K562 (cell line): ENCODE data around the gene AEN. TPM values are rescaled to one million over a fixed set of nuclear protein-coding genes. Genes with fewer than 3 reads are reported as not detected.

Source experiments
- ATAC-seq: fragments of 200-7000 bp; cut with Tn5 transposase; 3 replicates; pipeline ENCODE4 v1.9.1; 2020; ENCODE audit warnings: moderate library complexity
- BruUV-seq: library from RNA; stranded (reverse); fragments of 400-500 nt; replicated peaks from 2 replicates; lab custom pipeline; 2021; lab: Mats Ljungman, UMichigan
- CTCF ChIA-PET: fragments of 300-600 bp; formaldehyde crosslinking; extraction: SDS; loops from one replicate; lab custom pipeline; 2021; ENCODE audit warnings: low intra/inter-chr PET ratio; lab: Yijun Ruan, JAX
- POLR2A ChIA-PET: fragments of 300-600, 350-650 bp; sonication (Branson Sonifier 250); formaldehyde crosslinking; extraction: SDS; loops from one replicate; lab custom pipeline; 2021; ENCODE audit warnings: antibody characterized with exemption, inconsistent platforms; lab: Yijun Ruan, JAX
- DNase-seq, 4 experiments: peaks; one replicate each; pipeline versions ENCODE4 v3.0.0 to v3.0.0-alpha.2; 2011 to 2018; ENCODE audit warnings: low spot score in 3 of 4, mixed read lengths in 3 of 4; ENCODE audit errors: extremely low read depth in 1 of 4
- FAIRE-seq: peaks from 2 replicates; lab custom pipeline; 2011; peaks lifted over from hg19 to GRCh38; lab: Jason Lieb, UNC
- H2AFZ ChIP-seq: 2 replicates; pipeline ENCODE4 v1.6.0; 2011; ENCODE audit warnings: low read depth, low read length, control low read depth, inconsistent platforms
- H3K27ac ChIP-seq: fragments of 200-600 bp; 3 replicates; pipeline ENCODE4 v1.8.0; 2011; ENCODE audit warnings: low read depth, mild to moderate bottlenecking, control low read depth, inconsistent platforms, low read length, moderate library complexity, mixed read lengths; ENCODE audit errors: extremely low read depth
- H3K27me3 ChIP-seq, 2 experiments: fragments of 300-600 bp in 1 of 2; 2 replicates in 1 of 2; 3 replicates in 1 of 2; pipeline versions ENCODE4 v1.6.0 to v1.8.0; 2011; ENCODE audit warnings: inconsistent platforms in 2 of 2, low read length in 2 of 2, mild to moderate bottlenecking in 1 of 2, mixed read lengths in 1 of 2, moderate library complexity in 1 of 2; ENCODE audit not compliant: control insufficient read depth in 2 of 2, insufficient read depth in 2 of 2
- H3K36me3 ChIP-seq: fragments of 300-600 bp; 3 replicates; pipeline ENCODE4 v1.8.0; 2011; ENCODE audit warnings: mild to moderate bottlenecking, low read length, inconsistent platforms; ENCODE audit not compliant: control insufficient read depth, insufficient read depth
- H3K4me1 ChIP-seq, 2 experiments: fragments of 200-600 bp in 1 of 2; replicated peaks in 1 of 2; 2 replicates in 1 of 2; 3 replicates in 1 of 2; pipeline versions ENCODE4 v1.5.1 to v1.8.0; 2011; ENCODE audit warnings: inconsistent platforms in 2 of 2, low read length in 2 of 2, mild to moderate bottlenecking in 1 of 2, mixed read lengths in 1 of 2, moderate library complexity in 1 of 2; ENCODE audit not compliant: control insufficient read depth in 2 of 2, insufficient read depth in 2 of 2
- H3K4me2 ChIP-seq: 2 replicates; pipeline ENCODE4 v1.6.1; 2011; ENCODE audit warnings: low read length, control low read depth, inconsistent platforms, mixed read lengths; ENCODE audit not compliant: insufficient read depth
- H3K4me3 ChIP-seq: fragments of 200-600 bp; sonication (generic), shearing (Covaris generic); 2 replicates; pipeline ENCODE4 v1.5.1; 2016; ENCODE audit warnings: control low read depth, inconsistent platforms
- H3K79me2 ChIP-seq: fragments of 200-600 bp; 3 replicates; pipeline ENCODE4 v1.8.0; 2011; ENCODE audit warnings: low read length, inconsistent platforms; ENCODE audit not compliant: control insufficient read depth, insufficient read depth
- H3K9ac ChIP-seq, 2 experiments: 2 replicates each; pipeline versions ENCODE4 v1.6.0 to v1.6.1; 2011; ENCODE audit warnings: low read depth in 2 of 2, low read length in 2 of 2, control low read depth in 1 of 2, inconsistent platforms in 1 of 2, mild to moderate bottlenecking in 1 of 2, mixed read lengths in 1 of 2; ENCODE audit not compliant: insufficient read depth in 1 of 2
- H3K9me1 ChIP-seq: one replicate; pipeline ENCODE4 v1.6.0; 2011; ENCODE audit warnings: inconsistent platforms, mild to moderate bottlenecking, low read length, moderate library complexity; ENCODE audit not compliant: control insufficient read depth, insufficient read depth
- H3K9me3 ChIP-seq: replicated peaks from 2 replicates; pipeline ENCODE4 v1.5.1; 2011; ENCODE audit warnings: low read depth, low read length, inconsistent platforms; ENCODE audit not compliant: control insufficient read depth, insufficient read depth
- H4K20me1 ChIP-seq: replicated peaks from 2 replicates; pipeline ENCODE4 v1.6.1; 2011; ENCODE audit warnings: low read length, inconsistent platforms, mixed read lengths; ENCODE audit not compliant: control insufficient read depth, insufficient read depth
- BCOR ChIP-seq: fragments of 450-650 bp; IDR thresholded peaks from 2 replicates; pipeline ENCODE4 v1.6.1; 2016
- BRD9 ChIP-seq: fragments of 450-650 bp; IDR thresholded peaks from 2 replicates; pipeline ENCODE4 v1.6.1; 2018; ENCODE audit warnings: low read depth; ENCODE audit not compliant: partially characterized antibody
- CEBPB ChIP-seq: fragments of 450-650 bp; IDR thresholded peaks from 2 replicates; pipeline ENCODE4 v1.6.1; 2016; ENCODE audit warnings: missing genetic modification characterization, missing compliant biosample characterization
- E2F8 ChIP-seq: fragments of 450-650 bp; IDR thresholded peaks from 2 replicates; pipeline ENCODE4 v1.7.1; 2018; ENCODE audit warnings: mild to moderate bottlenecking, low read depth; ENCODE audit not compliant: partially characterized antibody
- EWSR1 ChIP-seq: fragments of 450-650 bp; IDR thresholded peaks from 2 replicates; pipeline ENCODE4 v1.6.1; 2018; ENCODE audit warnings: borderline replicate concordance, mild to moderate bottlenecking, low read depth, moderate library complexity; ENCODE audit not compliant: partially characterized antibody
- MXD1 ChIP-seq: fragments of 250-450 bp; sonication (Bioruptor Pico); IDR thresholded peaks from 2 replicates; pipeline ENCODE4 v1.8.0; 2021; ENCODE audit warnings: borderline replicate concordance, mild to moderate bottlenecking, moderate library complexity; ENCODE audit not compliant: poor library complexity, severe bottlenecking
- NFIC ChIP-seq: fragments of 450-650 bp; IDR thresholded peaks from 2 replicates; pipeline ENCODE4 v1.6.1; 2017; ENCODE audit warnings: mild to moderate bottlenecking, inconsistent platforms
- NFIX ChIP-seq: fragments of 250-450 bp; sonication (Bioruptor Pico); IDR thresholded peaks from 2 replicates; pipeline ENCODE4 v1.4.0; 2020; ENCODE audit warnings: low read depth, mild to moderate bottlenecking, moderate library complexity
- NKRF ChIP-seq: fragments of 450-650 bp; IDR thresholded peaks from 2 replicates; pipeline ENCODE4 v1.6.1; 2016; ENCODE audit warnings: borderline replicate concordance
- RBM25 ChIP-seq: fragments of 200-400 bp; formaldehyde crosslinking; IDR thresholded peaks from 2 replicates; pipeline ENCODE4 v1.6.1; 2018; ENCODE audit warnings: low read length, low read depth, moderate library complexity; ENCODE audit not compliant: severe bottlenecking
- SMARCA5 ChIP-seq: fragments of 450-650 bp; IDR thresholded peaks from 2 replicates; pipeline ENCODE4 v1.6.1; 2016
- SNAPC5 ChIP-seq: fragments of 250-450 bp; sonication (Bioruptor Pico); IDR thresholded peaks from 2 replicates; pipeline ENCODE4 v1.8.0; 2021; ENCODE audit warnings: moderate library complexity, mild to moderate bottlenecking, inconsistent platforms
- ZFP36 ChIP-seq: fragments of 150-350 bp; IDR thresholded peaks from 2 replicates; pipeline ENCODE4 v1.6.1; 2018; ENCODE audit warnings: low read length, low read depth; ENCODE audit not compliant: partially characterized antibody
- WGBS: fragments of 100-300 bp; shearing (Covaris generic); methylation state at CpG from one replicate; pipeline ENCODE4 v1.1.6; 2016; ENCODE audit warnings: low coverage, mixed read lengths; ENCODE audit not compliant: insufficient coverage; ENCODE audit errors: missing lambda C conversion rate; 5-methylcytosine and 5-hydroxymethylcytosine counted together
- in situ Hi-C: fragments of 300-500 bp; cut with MboI; formaldehyde crosslinking; loops from 4 replicates; pipeline ENCODE4 v1.15.0; 2018; ENCODE audit warnings: inconsistent platforms, mixed read lengths
- intact Hi-C: fragments of 100-400 bp; cut with micrococcal nuclease; formaldehyde crosslinking; loops from 2 replicates; pipeline ENCODE4 v1.14.2; 2022
- polyA plus RNA-seq, 8 experiments: library from polyadenylated mRNA; depleted of rRNA in 4 of 8; stranded (reverse) in 5 of 8; unstranded in 3 of 8; fragments of >200 nt; fragmentation: Nextera tagmentation in 2 of 8; fragmentation: Illumina TruSeq in 1 of 8; extraction: Ambion mirVana in 2 of 8; extraction: Trizol in 1 of 8; gene quantifications; 2 replicates each; pipeline versions ENCODE4 v1.2.1 to v1.2.3, GENCODE V29; 2011 to 2014; ENCODE audit warnings: inconsistent platforms in 1 of 8, missing spikeins in 1 of 8
- total RNA-seq, 7 experiments: library from RNA; depleted of rRNA in 6 of 7; stranded (reverse); fragments of >200 nt in 6 of 7; fragmentation: Illumina TruSeq in 2 of 7; extraction: Trizol in 2 of 7; gene quantifications; 2 replicates each; pipeline versions ENCODE4 v1.2.1 to v1.2.3, GENCODE V29; 2011 to 2021; ENCODE audit warnings: low replicate concordance in 1 of 7

Gene AEN
- total and polyA plus RNA-seq, 9 of the 15 experiments (the other 6 are each of a cell fraction or from before 2014, with no cell fraction given) = 9.0 to 51.0 (median 32.8) TPM

- Histone ChIP-seq H3K9ac (0 out of 4 replicates have a peak overlapping the region, but pooled peaks of 1 of the 2 experiments have one; percentile 37), H3K36me3 (no peaks in the 10 kb centered on the region), H3K4me1 (no peaks in the 10 kb centered on the region), H3K9me1 (no peaks in the 10 kb centered on the region), H3K4me3 (no peak overlapping the region), H3K4me2 (no peak overlapping the region), H3K79me2 (no peaks in the 10 kb centered on the region), H3K9me3 (no peaks in the 10 kb centered on the region), H3K27ac (no peak overlapping the region), H2AFZ (no peak overlapping the region), H3K27me3 (peaks cover 0 to 39% of the 10 kb centered on the region in 2 experiments; a peak in 4 of 5 replicates), H4K20me1 (peaks cover 3% of the 10 kb centered on the region; the same call in 1 of the 2 replicates)
- CTCF ChIA-PET = no interaction called here
- FAIRE-seq = no peak
- BruUV-seq = no TSS peak
- 30% methylated on average over 12 of the region's 12 CpGs for WGBS
- no peak for TF ChIP-seq NKRF
- TF ChIP-seq EWSR1 = no peak
- TF ChIP-seq MXD1 (CRISPR knock-in tag) = no peak
- no peak for TF ChIP-seq SNAPC5 (CRISPR knock-in tag)
- peak; percentile 74 for TF ChIP-seq ZFP36
- TF ChIP-seq NFIX (CRISPR knock-in tag) = peak; percentile 73
- no peak for TF ChIP-seq CEBPB (tag)
- peak; percentile 59 for TF ChIP-seq RBM25
- peak; percentile 57; the same call in 1 of the 2 replicates for TF ChIP-seq SMARCA5
- 0 out of 2 replicates have a peak, but pooled peaks have one; percentile 9 for TF ChIP-seq BCOR
- peak; percentile 92 for TF ChIP-seq NFIC
- no peak for TF ChIP-seq E2F8
- TF ChIP-seq BRD9 = peak; percentile 86
- ATAC-seq = no peak
- intact Hi-C loops = no loop called here
- POLR2A ChIA-PET = no interaction called here
- DNase-seq = no peak
- in situ Hi-C loops = no loop called here
These were observed 27.4 kb downstream of the AEN start for GRCh38 chr15:88648357-88649214.
